GM12875 (cell line): ENCODE data around the gene FAM151A.

Experiments
- H3K4me3 ChIP-seq: one replicate; pipeline ENCODE4 v1.5.1; 2011; ENCODE audit warnings: low read depth, low read length, control low read depth
- CTCF ChIP-seq: IDR thresholded peaks from 2 replicates; pipeline ENCODE4 v1.5.1; 2011; ENCODE audit warnings: low read depth, mild to moderate bottlenecking, control low read depth, inconsistent platforms, low read length, moderate library complexity, borderline replicate concordance; ENCODE audit not compliant: insufficient read depth

FAM151A gene

GRCh38 chr1:54611621-54612020, 11.7 kb downstream of the FAM151A start:
- no peak overlapping the region for H3K4me3 ChIP-seq
- no peak for TF ChIP-seq CTCF

GRCh38 chr1:54610601-54611580, 12.4 kb downstream of the FAM151A start:
- no peak for TF ChIP-seq CTCF
- H3K4me3 ChIP-seq: no peak overlapping the region

GRCh38 chr1:54610048-54610447, 13.3 kb downstream of the FAM151A start:
- TF ChIP-seq CTCF: no peak

GRCh38 chr1:54609301-54609921, 13.9 kb downstream of the FAM151A start:
- no peak for TF ChIP-seq CTCF
- H3K4me3 ChIP-seq: no peak overlapping the region

More at GRCh38 chr1:54610048-54610447, 13.3 kb downstream of the FAM151A start:
- no peak overlapping the region for H3K4me3 ChIP-seq

- no peak for TF ChIP-seq CTCF
These were observed 14.6 kb downstream of the FAM151A start for GRCh38 chr1:54608566-54609230.

GRCh38 chr1:54607821-54608565, 15.3 kb downstream of the FAM151A start:
- no peak for TF ChIP-seq CTCF
- H3K4me3 ChIP-seq: no peak overlapping the region

More at GRCh38 chr1:54608566-54609230, 14.6 kb downstream of the FAM151A start:
- H3K4me3 ChIP-seq: no peak overlapping the region
